Motor neuron (in vitro differentiated cells): ENCODE measurements around the gene GP1BA. TPM values are rescaled to one million over a fixed set of nuclear protein-coding genes. Genes with fewer than 3 reads are reported as not detected.
A peak's percentile ranks its signal among the peaks of the same experiment; 100 is the strongest.

Experiments
- ATAC-seq, 8 experiments: fragments of 200-7000 bp; cut with Tn5 transposase; replicated peaks in 6 of 8; 2 replicates each; pipeline ENCODE4 v1.8.0; 2021; ENCODE audit warnings: mild to moderate bottlenecking in 8 of 8, moderate library complexity in 8 of 8
- H3K27ac ChIP-seq, 2 donors: fragments of 250-450 bp; sonication (Bioruptor Pico); 2 replicates each; pipeline ENCODE4 v1.9.0; 2021; ENCODE audit warnings: antibody characterized with exemption in 2 of 2, mild to moderate bottlenecking in 2 of 2, moderate library complexity in 1 of 2
- H3K4me1 ChIP-seq, 2 donors: fragments of 250-450 bp; sonication (Bioruptor Pico); replicated peaks in 1 of 2; 2 replicates each; pipeline ENCODE4 v1.6.1; 2021; ENCODE audit warnings: antibody characterized with exemption in 2 of 2, mild to moderate bottlenecking in 2 of 2, moderate library complexity in 1 of 2
- H3K4me3 ChIP-seq, 5 donors: fragments of 250-450 bp; sonication (Bioruptor Pico); 2 replicates each; pipeline ENCODE4 v1.9.0; 2021; ENCODE audit warnings: antibody characterized with exemption in 5 of 5, mild to moderate bottlenecking in 5 of 5, moderate library complexity in 4 of 5
- WGBS, 10 experiments: fragments of 450-650 bp; shearing (Covaris generic); methylation state at CpG; one replicate each; pipeline ENCODE4 v1.0.0; 2022; 5-methylcytosine and 5-hydroxymethylcytosine counted together
- in situ Hi-C, 9 experiments: fragments of 400-800 bp; cut with MboI; loops; one replicate each; pipeline ENCODE4 v1.15.0; 2021; ENCODE audit warnings: low sequenced_read_pairs in 9 of 9, low pct_unique_long_range_greater_than_20kb in 2 of 9; ENCODE audit not compliant: unreplicated experiment in 9 of 9
- total RNA-seq, 8 experiments: library from RNA; unstranded; fragments of 300-600 nt; gene quantifications; 2 replicates each; pipeline versions ENCODE4 v1.2.3 to v1.2.4, GENCODE V29; 2022

The GP1BA gene
- total RNA-seq, 8 experiments from 2014 or later: 0.58 to 3.5 (median 0.94) TPM

DNA sequence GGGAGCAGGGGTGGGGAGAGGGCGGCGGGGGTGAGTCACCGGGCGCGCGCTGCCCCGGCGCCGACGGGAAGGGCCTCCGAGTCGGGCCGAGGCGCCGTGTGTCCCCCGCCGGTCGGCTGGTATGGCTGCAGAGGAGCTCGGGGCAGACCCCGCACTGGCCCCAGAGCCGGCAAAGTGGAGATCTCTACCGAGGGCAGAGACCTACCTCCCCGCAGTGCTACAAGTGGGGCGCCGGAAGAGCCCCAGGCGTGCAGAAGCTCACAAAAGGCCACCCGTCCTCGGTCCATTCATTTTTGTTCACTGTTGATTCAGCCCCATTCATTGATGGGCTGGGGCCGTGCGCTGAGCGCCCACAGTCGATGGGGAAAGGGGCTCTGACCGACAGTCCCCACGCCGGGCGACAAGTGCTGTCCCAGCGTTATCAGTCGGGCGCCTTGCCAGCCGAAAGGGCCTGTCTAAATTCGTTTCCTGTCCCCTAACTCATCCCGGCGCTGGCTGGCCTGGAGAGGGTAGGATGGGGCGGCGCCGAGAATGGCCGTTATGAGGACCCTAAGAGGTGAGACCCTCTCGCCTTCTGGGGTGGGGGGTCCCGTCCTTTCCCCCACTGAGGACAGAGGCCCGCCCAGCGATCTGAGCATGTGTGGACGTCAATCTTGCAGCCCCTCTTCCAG is 18.1 kb downstream of the GP1BA start:
- in situ Hi-C loops: loop anchor here in 1 of 9 experiments (25.0 kb wide), 1 partner anchor 112 kb away; no protein-coding TSS in a partner anchor
- peak overlapping the region; percentile 94 to 95 for H3K27ac ChIP-seq
- WGBS, 10 experiments: 11 to 100% (median 24%) methylated on average over 2 to 18 of the region's 52 CpGs; no CpG with 5 or more reads in 5 of the 10 experiments
- ATAC-seq: peak; percentile 7 to 54 (median 29)
- peaks cover 31 to 32% of the 10 kb centered on the region in 2 donors for H3K4me1 ChIP-seq
- peak overlapping the region; percentile 63 to 94 (median 90) for H3K4me3 ChIP-seq

DNA sequence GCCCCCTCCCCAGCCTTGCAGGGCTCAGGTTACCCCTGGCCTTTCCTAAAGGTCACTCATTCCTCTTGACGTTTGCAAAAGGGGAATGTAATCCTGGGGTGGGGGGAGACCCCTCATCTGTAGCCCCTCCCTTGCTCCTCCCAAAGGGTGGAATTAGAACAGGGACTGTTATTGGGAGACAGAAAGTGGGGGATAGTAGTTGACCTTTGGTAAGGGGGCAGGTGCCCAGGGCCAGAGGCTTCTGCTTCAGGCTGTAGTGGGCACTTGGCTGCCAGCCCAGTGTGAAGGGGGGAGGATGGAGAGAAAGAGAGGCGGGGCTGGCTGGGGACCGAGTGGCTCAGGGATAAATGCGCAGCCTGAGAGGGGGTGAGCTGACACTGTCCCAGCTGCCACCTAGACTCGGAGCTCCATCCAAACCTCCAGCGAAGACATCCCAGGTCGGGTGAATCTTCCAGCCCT is 18.7 kb downstream of the GP1BA start, which contains the start of gene ENO3:
Gene ENO3 (plus strand): TSS at position 374 of the 459 bp plus-strand sequence. CDS start 711 bp downstream, outside the sequence.
- no peak for ATAC-seq
- in situ Hi-C loops: loop anchor here in 1 of 9 experiments (25.0 kb wide), 1 partner anchor 112 kb away; no protein-coding TSS in a partner anchor

DNA sequence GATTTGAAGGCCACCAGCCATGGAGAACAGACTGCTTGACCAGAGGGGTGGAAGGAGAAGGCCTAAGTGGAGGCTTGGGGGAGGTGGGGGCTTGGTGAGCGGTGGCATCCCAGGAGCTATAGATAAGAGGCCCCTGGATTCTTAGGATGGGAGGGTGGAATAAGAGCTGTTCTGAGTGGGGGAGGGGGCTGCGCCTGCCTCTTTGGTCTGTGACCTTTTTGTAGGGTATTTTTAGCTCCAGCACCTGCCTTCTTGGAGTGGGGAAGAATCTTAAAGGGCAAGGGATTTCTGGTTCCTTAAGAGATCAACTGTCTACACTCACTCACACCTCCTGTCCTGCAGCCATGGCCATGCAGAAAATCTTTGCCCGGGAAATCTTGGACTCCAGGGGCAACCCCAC is 19.4 kb downstream of the GP1BA start:
- in situ Hi-C loops: loop anchor here in 1 of 9 experiments (25.0 kb wide), 1 partner anchor 111 kb away; no protein-coding TSS in a partner anchor
- H3K4me1 ChIP-seq: peaks cover 24 to 29% of the 10 kb centered on the region in 2 donors
- no peak for ATAC-seq
- H3K27ac ChIP-seq: peak overlapping the region; percentile 94 to 95
- WGBS, 10 experiments: no CpG with 5 or more reads among the region's 3 CpGs
- peak overlapping the region in 2 of 5 donors; percentile 86 to 90 for H3K4me3 ChIP-seq

More for the DNA sequence above, 18.7 kb downstream of the GP1BA start, which contains the start of gene ENO3:
- 0 to 50% (median 20%) methylated on average over 1 to 2 of the region's 7 CpGs; no CpG with 5 or more reads in 7 of the 10 experiments for WGBS, 10 experiments
- peak within 1 kb of the TSS; percentile 63 to 94 (median 90) for H3K4me3 ChIP-seq
- H3K27ac ChIP-seq: peak within 1 kb of the TSS; percentile 94 to 95
- H3K4me1 ChIP-seq: peaks cover 27 to 31% of the 10 kb centered on the region in 2 donors

DNA sequence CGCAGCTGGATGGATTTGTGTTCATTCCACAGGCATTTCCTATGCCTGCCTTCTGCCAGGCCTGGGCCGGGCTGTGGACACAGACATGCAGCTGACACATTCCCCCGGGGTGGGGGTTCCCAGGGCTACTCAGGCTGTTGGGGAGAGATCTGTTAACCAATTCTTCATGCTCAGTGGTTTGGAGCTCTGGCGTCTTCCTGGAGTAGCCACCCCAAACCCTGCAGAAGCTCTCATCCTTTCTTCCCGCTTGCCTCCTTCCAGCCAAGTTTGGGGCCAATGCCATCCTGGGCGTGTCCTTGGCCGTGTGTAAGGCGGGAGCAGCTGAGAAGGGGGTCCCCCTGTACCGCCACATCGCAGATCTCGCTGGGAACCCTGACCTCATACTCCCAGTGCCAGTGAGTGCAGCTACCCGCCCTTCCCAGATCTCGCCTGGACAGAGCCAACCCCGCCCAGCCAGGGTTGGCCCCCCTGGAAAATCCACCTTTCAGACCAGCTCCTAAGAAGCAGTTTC is 21.4 kb downstream of the GP1BA start:
- WGBS, 10 experiments: 40 to 100% (median 88%) methylated on average over 1 to 7 of the region's 14 CpGs; no CpG with 5 or more reads in 3 of the 10 experiments
- Histone ChIP-seq H3K4me1 (peaks cover 20 to 25% of the 10 kb centered on the region in 2 donors), H3K27ac (no peak overlapping the region), H3K4me3 (no peak overlapping the region)
- no peak for ATAC-seq
- in situ Hi-C loops: loop anchor here in 1 of 9 experiments (25.0 kb wide), 1 partner anchor 109 kb away; no protein-coding TSS in a partner anchor

DNA sequence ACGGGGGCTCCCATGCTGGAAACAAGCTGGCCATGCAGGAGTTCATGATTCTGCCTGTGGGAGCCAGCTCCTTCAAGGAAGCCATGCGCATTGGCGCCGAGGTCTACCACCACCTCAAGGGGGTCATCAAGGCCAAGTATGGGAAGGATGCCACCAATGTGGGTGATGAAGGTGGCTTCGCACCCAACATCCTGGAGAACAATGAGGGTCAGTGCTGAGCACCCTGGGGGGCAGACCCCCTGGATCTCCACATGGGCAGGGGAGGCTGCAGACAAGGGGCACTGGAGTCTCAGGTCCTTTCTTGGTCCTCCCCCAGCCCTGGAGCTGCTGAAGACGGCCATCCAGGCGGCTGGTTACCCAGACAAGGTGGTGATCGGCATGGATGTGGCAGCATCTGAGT is 23.0 kb downstream of the GP1BA start:
- in situ Hi-C loops: loop anchor here in 1 of 9 experiments (25.0 kb wide), 1 partner anchor 107 kb away; no protein-coding TSS in a partner anchor
- ATAC-seq: no peak

DNA sequence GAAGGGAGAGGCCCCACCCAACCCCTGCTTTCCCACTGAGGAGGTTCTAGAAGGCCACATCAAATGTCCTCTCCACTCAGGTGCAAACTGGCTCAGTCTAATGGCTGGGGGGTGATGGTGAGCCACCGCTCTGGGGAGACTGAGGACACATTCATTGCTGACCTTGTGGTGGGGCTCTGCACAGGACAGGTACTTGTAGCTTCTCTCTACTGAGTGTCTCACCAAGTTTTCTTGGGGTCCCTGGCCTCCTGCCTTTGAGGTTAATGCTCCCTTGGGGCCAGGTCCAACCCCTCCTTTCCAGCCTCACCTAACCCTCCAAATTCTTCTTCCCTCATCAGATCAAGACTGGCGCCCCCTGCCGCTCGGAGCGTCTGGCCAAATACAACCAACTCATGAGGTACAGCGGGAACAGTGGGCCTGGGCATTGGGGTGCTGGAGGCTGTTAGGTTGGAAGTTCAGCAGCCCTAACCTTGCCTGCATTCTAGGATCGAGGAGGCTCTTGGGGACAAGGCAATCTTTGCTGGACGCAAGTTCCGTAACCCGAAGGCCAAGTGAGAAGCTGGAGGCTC is 24.5 kb downstream of the GP1BA start:
- Histone ChIP-seq H3K4me3 (no peak overlapping the region), H3K27ac (no peak overlapping the region), H3K4me1 (peaks cover 5 to 8% of the 10 kb centered on the region in 2 donors)
- 100% methylated on average over 1 to 3 of the region's 10 CpGs; no CpG with 5 or more reads in 7 of the 10 experiments for WGBS, 10 experiments
- ATAC-seq: peak in 1 of 8 experiments; percentile 6
- in situ Hi-C loops: loop anchor here in 1 of 9 experiments (25.0 kb wide), 1 partner anchor 106 kb away; no protein-coding TSS in a partner anchor

More for the DNA sequence above, 23.0 kb downstream of the GP1BA start:
- WGBS, 10 experiments: 95 to 100% (median 100%) methylated on average over 1 to 5 of the region's 8 CpGs; no CpG with 5 or more reads in 4 of the 10 experiments
- Histone ChIP-seq H3K4me1 (peaks cover 20 to 23% of the 10 kb centered on the region in 2 donors), H3K27ac (no peak overlapping the region), H3K4me3 (no peak overlapping the region)

DNA sequence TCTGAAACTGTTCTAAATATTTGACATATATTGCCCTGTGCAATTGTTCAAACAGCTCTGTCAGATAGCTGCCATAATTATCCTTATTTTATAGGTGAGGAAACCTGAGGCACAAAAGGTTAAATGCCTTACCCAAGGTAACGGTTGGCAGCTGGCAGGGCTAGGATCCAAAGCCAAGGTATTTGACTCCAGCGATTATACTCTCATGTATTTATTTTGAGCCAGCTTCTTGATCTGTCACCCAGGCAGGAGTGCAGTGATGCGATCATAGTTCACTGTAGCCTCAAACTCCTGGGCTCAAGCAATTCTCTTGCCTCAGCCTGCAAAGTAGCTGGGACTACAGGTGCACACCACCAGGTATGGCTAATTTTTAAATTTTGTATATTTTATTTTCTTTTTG is 26.0 kb downstream of the GP1BA start:
- no peaks in the 10 kb centered on the region for H3K4me1 ChIP-seq
- H3K27ac ChIP-seq: no peak overlapping the region
- no peak for ATAC-seq
- no peak overlapping the region for H3K4me3 ChIP-seq
- in situ Hi-C loops: loop anchor here in 1 of 9 experiments (25.0 kb wide), 1 partner anchor 104 kb away; no protein-coding TSS in a partner anchor
- 40 to 100% (median 100%) methylated on average over 1 to 2 of the region's 3 CpGs; no CpG with 5 or more reads in 3 of the 10 experiments for WGBS, 10 experiments

DNA sequence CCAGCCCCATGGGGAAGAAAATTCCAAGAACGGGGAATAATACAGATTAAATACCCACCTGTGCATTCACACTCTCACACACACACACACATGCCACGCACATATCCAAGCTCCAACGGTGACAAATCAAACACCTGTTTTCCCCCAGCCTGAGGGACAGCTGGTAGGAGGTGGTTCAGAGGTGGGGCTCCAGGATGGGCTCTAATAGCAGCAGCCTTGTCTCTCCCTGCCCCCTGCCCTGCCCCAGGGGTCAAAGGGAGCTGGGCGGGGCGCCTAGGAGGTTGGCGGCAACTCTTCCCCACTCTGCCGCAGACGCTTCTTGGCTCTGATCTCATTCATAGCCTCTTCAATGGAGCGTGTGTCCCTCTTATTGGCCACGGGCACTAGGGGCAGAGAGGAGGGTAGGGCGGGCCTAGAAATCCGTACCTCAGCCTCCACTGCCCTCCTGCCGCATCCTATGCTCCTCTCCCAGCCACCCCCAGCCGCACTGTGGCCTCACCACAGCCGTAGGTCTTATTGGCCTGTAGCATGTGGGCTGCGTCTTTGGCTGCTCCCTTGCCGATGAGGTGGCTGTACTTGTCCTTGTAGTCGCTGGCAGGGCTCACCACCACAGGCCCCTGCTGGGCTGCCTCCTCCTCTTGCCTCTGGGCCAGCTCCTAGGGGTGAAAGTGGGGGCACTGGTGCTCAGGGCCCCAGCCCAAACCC is 27.3 kb downstream of the GP1BA start:
- ATAC-seq: peak in 4 of 8 experiments; percentile 9 to 23 (median 18)
- no peaks in the 10 kb centered on the region for H3K4me1 ChIP-seq
- in situ Hi-C loops: loop anchor here in 1 of 9 experiments (25.0 kb wide), 1 partner anchor 103 kb away; no protein-coding TSS in a partner anchor
- WGBS, 10 experiments: 60 to 100% (median 84%) methylated on average over 1 to 6 of the region's 18 CpGs; no CpG with 5 or more reads in 5 of the 10 experiments
- no peak overlapping the region for H3K4me3 ChIP-seq
- H3K27ac ChIP-seq: no peak overlapping the region

DNA sequence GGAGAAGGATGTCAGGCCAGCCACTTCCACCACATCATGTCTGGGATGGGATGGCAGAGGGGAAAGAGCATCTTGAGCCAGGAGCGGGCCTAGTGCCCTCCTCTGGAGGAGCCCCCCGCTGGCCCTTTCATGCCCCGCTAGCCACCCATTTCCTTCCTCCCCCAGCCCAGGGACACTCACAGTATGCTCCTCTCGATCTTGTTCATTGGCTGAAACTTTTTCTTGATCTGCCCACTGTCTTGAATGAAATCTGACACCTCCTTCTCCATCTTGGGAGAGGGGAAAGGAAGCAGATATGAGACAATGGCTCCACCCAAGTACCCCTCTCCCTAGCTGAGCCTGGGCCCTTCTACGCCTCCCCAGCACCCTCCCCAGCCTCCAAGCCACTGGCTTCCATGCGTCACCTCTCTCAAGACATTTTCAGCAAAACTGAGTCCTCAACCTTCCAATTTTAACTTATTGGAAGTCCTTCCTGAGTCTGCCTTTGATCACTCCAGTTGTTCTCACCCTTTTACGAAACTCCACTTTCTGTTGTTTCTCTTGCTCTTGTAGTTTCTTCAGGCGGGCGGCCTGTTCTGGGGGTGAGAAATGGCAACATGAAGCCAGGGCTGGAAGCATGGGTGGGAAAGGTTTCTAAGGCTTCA is 28.3 kb downstream of the GP1BA start:
- ATAC-seq: peak in 1 of 8 experiments; percentile 43
- 83 to 100% (median 97%) methylated on average over 2 to 5 of the region's 9 CpGs; no CpG with 5 or more reads in 2 of the 10 experiments for WGBS, 10 experiments
- Histone ChIP-seq H3K4me1 (no peaks in the 10 kb centered on the region), H3K4me3 (no peak overlapping the region), H3K27ac (no peak overlapping the region)
- in situ Hi-C loops: loop anchor here in 1 of 9 experiments (25.0 kb wide), 1 partner anchor 102 kb away; no protein-coding TSS in a partner anchor

DNA sequence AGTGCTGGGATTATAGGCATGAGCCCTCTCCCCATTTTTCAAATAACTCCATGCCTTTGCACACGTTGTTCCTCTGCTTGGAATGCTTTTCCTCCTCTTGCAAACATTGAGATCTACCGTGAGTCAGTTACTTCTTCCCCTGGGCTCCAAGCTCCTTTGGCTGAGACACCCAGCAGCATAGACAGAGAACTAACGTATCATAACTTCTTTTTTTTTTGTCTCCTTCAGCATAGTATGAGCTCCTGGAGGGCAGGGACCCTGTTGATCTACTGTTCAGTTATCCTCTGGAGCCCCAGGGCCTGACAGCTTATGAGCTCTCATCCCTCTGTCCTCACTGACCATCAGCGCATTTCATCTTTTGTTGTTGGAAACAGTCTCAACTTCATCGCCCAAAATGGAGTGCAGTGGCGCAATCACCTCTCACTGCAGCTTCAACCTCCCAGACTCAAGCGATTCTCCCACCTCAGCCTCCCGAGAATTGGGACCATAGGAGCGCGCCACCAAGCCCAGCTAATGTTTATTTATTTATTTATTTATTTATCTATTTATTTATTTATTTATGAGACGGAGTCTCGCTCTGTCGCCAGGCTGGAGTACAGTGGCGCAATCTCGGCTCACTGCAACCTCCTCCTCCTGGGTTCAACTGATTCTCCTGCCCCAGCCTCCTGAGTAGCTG is 33.4 kb downstream of the GP1BA start:
- Histone ChIP-seq H3K4me1 (peaks cover 16 to 25% of the 10 kb centered on the region in 2 donors), H3K27ac (no peak overlapping the region), H3K4me3 (no peak overlapping the region)
- WGBS, 10 experiments: 79 to 100% (median 96%) methylated on average over 4 to 13 of the region's 15 CpGs; no CpG with 5 or more reads in 2 of the 10 experiments
- in situ Hi-C loops: loop anchor here in 1 of 9 experiments (25.0 kb wide), 1 partner anchor 97 kb away; no protein-coding TSS in a partner anchor
- ATAC-seq: no peak
